Breast epithelium (tissue), 4 donors: ENCODE results near the gene HOXC11. TPM values are rescaled to one million over a fixed set of nuclear protein-coding genes. Genes with fewer than 3 reads are reported as not detected.

Source experiments
- DNase-seq, 2 donors: peaks; one replicate each; pipeline ENCODE4 v3.0.0-alpha.2; 2019; ENCODE audit warnings: low spot score in 2 of 2
- H3K27ac ChIP-seq, 2 donors: fragments of 200-600 bp; sonication (generic) in 1 of 2; one replicate each; pipeline ENCODE4 v1.5.1; 2016 to 2019; ENCODE audit warnings: mild to moderate bottlenecking in 1 of 2
- H3K27me3 ChIP-seq, 2 donors: fragments of 200-600 bp; sonication (generic) in 1 of 2; one replicate each; pipeline versions ENCODE4 v1.5.1 to v1.6.0; 2017 to 2019; ENCODE audit warnings: control low read depth in 1 of 2, mild to moderate bottlenecking in 1 of 2
- H3K36me3 ChIP-seq: fragments of 200-600 bp; one replicate; pipeline ENCODE4 v1.5.1; 2019
- H3K4me1 ChIP-seq, 2 donors: fragments of 200-600 bp; sonication (generic); one replicate each; pipeline ENCODE4 v1.5.1; 2016 to 2019; ENCODE audit warnings: control low read depth in 1 of 2
- H3K4me3 ChIP-seq, 3 donors: fragments of 200-600 bp; sonication (generic); 1 replicate in 2 of 3; 2 replicates in 1 of 3; pipeline ENCODE4 v1.5.1; 2016 to 2019; ENCODE audit warnings: mild to moderate bottlenecking in 3 of 3, moderate library complexity in 2 of 3
- H3K9me3 ChIP-seq, 2 donors: fragments of 200-600 bp; sonication (generic) in 1 of 2; one replicate each; pipeline ENCODE4 v1.5.1; 2016 to 2019; ENCODE audit warnings: control low read depth in 1 of 2
- POLR2A ChIP-seq: fragments of 450-650 bp; IDR thresholded peaks from one replicate; pipeline ENCODE4 v1.6.1; 2016; ENCODE audit warnings: antibody characterized with exemption, mild to moderate bottlenecking, moderate library complexity
- POLR2AphosphoS5 ChIP-seq, 3 donors: sonication (generic); formaldehyde crosslinking; IDR thresholded peaks; one replicate each; pipeline ENCODE4 v1.6.1; 2017; ENCODE audit warnings: antibody characterized with exemption in 3 of 3
- intact Hi-C: fragments of 100-400 bp; cut with DNase I; formaldehyde crosslinking; loops from one replicate; pipeline ENCODE4 v1.15.1; 2023; ENCODE audit warnings: low total_unique reads
- total RNA-seq, 3 donors: library from RNA; depleted of rRNA; stranded (reverse); fragments of >200 nt; gene quantifications; one replicate each; pipeline ENCODE4 v1.1.0, GENCODE V29; 2016
- TF ChIP-seq, protein P1 (sequence below), 3 donors: fragments of 450-650 bp; IDR thresholded peaks; one replicate each; pipeline ENCODE4 v1.5.1; 2016 to 2017; ENCODE audit warnings: antibody characterized with exemption in 3 of 3, mild to moderate bottlenecking in 3 of 3, moderate library complexity in 3 of 3

HOXC11 gene
- total RNA-seq, 3 donors from 2014 or later = 0.29 TPM; not detected in 2

DNA sequence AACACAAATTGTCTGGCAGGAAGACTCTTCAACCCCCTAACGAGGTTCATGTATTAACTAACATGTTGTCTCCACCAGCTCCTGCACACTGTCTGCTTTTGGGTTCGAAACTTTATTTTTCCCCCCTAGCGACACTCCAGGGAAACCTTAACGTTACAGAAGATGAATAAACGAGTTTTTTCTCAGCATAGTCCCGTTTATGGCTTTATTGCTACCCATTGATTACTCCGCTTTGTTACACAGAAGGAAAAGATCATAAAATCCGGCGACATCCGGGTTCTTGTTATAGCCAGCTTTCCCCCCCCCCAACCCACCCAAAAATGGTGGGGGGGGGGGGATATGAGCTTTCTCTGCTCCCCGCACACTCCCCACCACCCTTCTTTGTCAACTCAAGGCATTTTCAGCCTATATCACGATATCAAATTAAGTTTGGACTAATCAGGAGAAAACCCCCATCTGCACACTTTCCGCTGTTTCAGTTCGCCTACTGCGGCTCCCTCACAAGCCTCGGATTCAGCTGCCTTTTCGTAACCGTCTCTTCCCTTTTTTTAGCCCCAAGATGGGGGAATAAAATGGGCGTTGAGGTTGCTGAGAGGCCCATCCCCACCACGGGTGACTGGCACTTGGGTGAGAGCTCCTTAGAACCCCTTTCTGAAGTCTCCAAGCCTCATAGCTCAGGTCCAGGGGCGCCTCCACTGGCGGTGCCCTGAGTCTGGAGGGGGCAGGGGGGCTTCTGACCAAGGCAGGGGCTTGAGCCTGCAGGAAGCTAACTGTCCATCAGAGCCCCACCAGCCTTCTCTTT, 53.9 kb downstream of the HOXC11 start:
- peak in 1 of 2 donors; percentile 14 for DNase-seq
- no peak for TF ChIP-seq POLR2AphosphoS5 (IDR thresholded peaks at IDR 0.05)
- no peak for TF ChIP-seq POLR2A
- TF ChIP-seq, protein P1, sequence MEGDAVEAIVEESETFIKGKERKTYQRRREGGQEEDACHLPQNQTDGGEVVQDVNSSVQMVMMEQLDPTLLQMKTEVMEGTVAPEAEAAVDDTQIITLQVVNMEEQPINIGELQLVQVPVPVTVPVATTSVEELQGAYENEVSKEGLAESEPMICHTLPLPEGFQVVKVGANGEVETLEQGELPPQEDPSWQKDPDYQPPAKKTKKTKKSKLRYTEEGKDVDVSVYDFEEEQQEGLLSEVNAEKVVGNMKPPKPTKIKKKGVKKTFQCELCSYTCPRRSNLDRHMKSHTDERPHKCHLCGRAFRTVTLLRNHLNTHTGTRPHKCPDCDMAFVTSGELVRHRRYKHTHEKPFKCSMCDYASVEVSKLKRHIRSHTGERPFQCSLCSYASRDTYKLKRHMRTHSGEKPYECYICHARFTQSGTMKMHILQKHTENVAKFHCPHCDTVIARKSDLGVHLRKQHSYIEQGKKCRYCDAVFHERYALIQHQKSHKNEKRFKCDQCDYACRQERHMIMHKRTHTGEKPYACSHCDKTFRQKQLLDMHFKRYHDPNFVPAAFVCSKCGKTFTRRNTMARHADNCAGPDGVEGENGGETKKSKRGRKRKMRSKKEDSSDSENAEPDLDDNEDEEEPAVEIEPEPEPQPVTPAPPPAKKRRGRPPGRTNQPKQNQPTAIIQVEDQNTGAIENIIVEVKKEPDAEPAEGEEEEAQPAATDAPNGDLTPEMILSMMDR (IDR thresholded peaks at IDR 0.05) = no peak
- H3K4me3 ChIP-seq = peak overlapping the region; percentile 26 to 59 (median 51)
- intact Hi-C loops = no loop called here
- H3K9me3 ChIP-seq = no peaks in the 10 kb centered on the region
- H3K4me1 ChIP-seq = peaks cover 0 to 7% of the 10 kb centered on the region in 2 donors
- H3K27me3 ChIP-seq = no peaks in the 10 kb centered on the region
- H3K36me3 ChIP-seq = no peaks in the 10 kb centered on the region
- peak overlapping the region; percentile 84 to 88 for H3K27ac ChIP-seq

Other genes starting within 250 kb of the HOXC11 start
- 100 to 1,000 TPM; 218 to 301 (median 295) TPM for gene CALCOCO1, start 245.7 kb upstream of the HOXC11 start, total RNA-seq
- not detected for gene CISTR, start 221.1 kb upstream of the HOXC11 start, total RNA-seq
- gene HOXC13, start 34.3 kb upstream of the HOXC11 start, total RNA-seq = 1 to 10 TPM in 1 of 3 donors, under 1 TPM in 1, not detected in 1; 0.98 to 1.0 TPM
- gene HOXC12, start 18.2 kb upstream of the HOXC11 start, total RNA-seq = under 1 TPM in 1 of 3 donors, not detected in 2; 0.15 TPM
- 1 to 10 TPM in 1 of 3 donors, under 1 TPM in 1, not detected in 1; 0.73 to 1.3 TPM for gene HOTAIR, start 1.8 kb downstream of the HOXC11 start, total RNA-seq
- gene HOXC10, start 12.0 kb downstream of the HOXC11 start, total RNA-seq = 10 to 100 TPM in 1 of 3 donors, 1 to 10 TPM in 2; 2.0 to 10.9 (median 4.3) TPM
- gene HOXC9, start 27.0 kb downstream of the HOXC11 start, total RNA-seq = 10 to 100 TPM in 1 of 3 donors, 1 to 10 TPM in 2; 3.8 to 16.8 (median 4.6) TPM
- 1 to 10 TPM in 2 of 3 donors, under 1 TPM in 1; 0.73 to 5.4 (median 2.0) TPM for gene HOXC8, start 35.9 kb downstream of the HOXC11 start, total RNA-seq
- 1 to 10 TPM; 3.3 to 4.1 (median 4.0) TPM for gene HOXC6, start 55.3 kb downstream of the HOXC11 start, total RNA-seq
- gene HOXC5, start 59.9 kb downstream of the HOXC11 start, total RNA-seq = under 1 TPM; 0.73 to 0.98 (median 0.96) TPM
- gene HOXC4, start 80.7 kb downstream of the HOXC11 start, total RNA-seq = 1 to 10 TPM; 1.8 to 2.3 (median 1.9) TPM
- 10 to 100 TPM; 29.6 to 55.4 (median 46.4) TPM for gene SMUG1, start 215.9 kb downstream of the HOXC11 start, total RNA-seq